Adipocyte (in vitro differentiated cells): ENCODE results near the gene BPHL.
"Not testable (repeated sequence)": the region's sequence is repeated elsewhere in the genome, so short reads cannot be mapped to it uniquely, and the experiment has no call there.

Experiments
- DNase-seq: peaks from one replicate; pipeline ENCODE4 v3.0.0-alpha.2; 2015; ENCODE audit warnings: low read depth
- H3K27me3 ChIP-seq: replicated peaks from 2 replicates; pipeline ENCODE4 v1.7.0; 2013; ENCODE audit warnings: mild to moderate bottlenecking, low read length, moderate library complexity; ENCODE audit not compliant: control insufficient read depth, insufficient read depth
- H3K36me3 ChIP-seq: 2 replicates; pipeline ENCODE4 v1.7.0; 2013; ENCODE audit warnings: low read length, mild to moderate bottlenecking, moderate library complexity; ENCODE audit not compliant: control insufficient read depth, insufficient read depth, severe bottlenecking
- H3K4me1 ChIP-seq: 2 replicates; pipeline ENCODE4 v1.7.0; 2013; ENCODE audit warnings: mild to moderate bottlenecking, low read length, moderate library complexity; ENCODE audit not compliant: control insufficient read depth, insufficient read depth
- H3K4me3 ChIP-seq: 2 replicates; pipeline ENCODE4 v1.7.0; 2013; ENCODE audit warnings: mild to moderate bottlenecking, low read length, moderate library complexity
- H3K9ac ChIP-seq: 2 replicates; pipeline ENCODE4 v1.7.0; 2013; ENCODE audit warnings: mild to moderate bottlenecking, low read length, moderate library complexity
- H3K9me3 ChIP-seq: 2 replicates; pipeline ENCODE4 v1.7.0; 2013; ENCODE audit warnings: mild to moderate bottlenecking, low read length, moderate library complexity; ENCODE audit not compliant: control insufficient read depth

The BPHL gene

GRCh38 chr6:3171313-3172175, 53.0 kb downstream of the BPHL start:
- not testable (repeated sequence) for H3K4me3 ChIP-seq, H3K9me3 ChIP-seq, H3K9ac ChIP-seq, H3K4me1 ChIP-seq, H3K36me3 ChIP-seq, H3K27me3 ChIP-seq
- peak; percentile 27 for DNase-seq

GRCh38 chr6:3172789-3173188, 54.3 kb downstream of the BPHL start:
- H3K4me3 ChIP-seq, H3K9me3 ChIP-seq, H3K36me3 ChIP-seq: not testable (repeated sequence)

DNA sequence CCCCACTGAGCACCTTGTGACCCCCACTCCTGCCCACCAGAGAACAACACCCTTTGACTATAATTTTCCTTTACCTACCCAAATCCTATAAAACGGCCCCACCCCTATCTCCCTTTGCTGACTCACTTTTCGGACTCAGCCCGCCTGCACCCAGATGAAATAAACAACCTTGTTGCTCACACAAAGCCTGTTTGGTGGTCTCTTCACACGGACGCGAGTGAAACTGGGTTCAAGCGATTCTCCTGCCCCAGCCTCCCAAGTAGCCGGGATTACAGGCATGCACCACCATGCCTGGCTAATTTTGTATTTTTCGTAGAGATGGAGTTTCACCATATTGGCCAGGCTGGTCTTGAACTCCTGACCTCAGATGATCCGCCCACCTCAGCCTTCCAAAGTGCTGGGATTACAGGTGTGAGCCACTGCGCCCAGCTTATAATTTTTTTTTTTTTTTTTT, 55.2 kb downstream of the BPHL start:
- H3K36me3 ChIP-seq, DNase-seq, H3K27me3 ChIP-seq, H3K9me3 ChIP-seq, H3K9ac ChIP-seq, H3K4me3 ChIP-seq, H3K4me1 ChIP-seq: not testable (repeated sequence)

More at GRCh38 chr6:3172789-3173188, 54.3 kb downstream of the BPHL start:
- H3K9ac ChIP-seq, H3K27me3 ChIP-seq, H3K4me1 ChIP-seq, DNase-seq: not testable (repeated sequence)

DNA sequence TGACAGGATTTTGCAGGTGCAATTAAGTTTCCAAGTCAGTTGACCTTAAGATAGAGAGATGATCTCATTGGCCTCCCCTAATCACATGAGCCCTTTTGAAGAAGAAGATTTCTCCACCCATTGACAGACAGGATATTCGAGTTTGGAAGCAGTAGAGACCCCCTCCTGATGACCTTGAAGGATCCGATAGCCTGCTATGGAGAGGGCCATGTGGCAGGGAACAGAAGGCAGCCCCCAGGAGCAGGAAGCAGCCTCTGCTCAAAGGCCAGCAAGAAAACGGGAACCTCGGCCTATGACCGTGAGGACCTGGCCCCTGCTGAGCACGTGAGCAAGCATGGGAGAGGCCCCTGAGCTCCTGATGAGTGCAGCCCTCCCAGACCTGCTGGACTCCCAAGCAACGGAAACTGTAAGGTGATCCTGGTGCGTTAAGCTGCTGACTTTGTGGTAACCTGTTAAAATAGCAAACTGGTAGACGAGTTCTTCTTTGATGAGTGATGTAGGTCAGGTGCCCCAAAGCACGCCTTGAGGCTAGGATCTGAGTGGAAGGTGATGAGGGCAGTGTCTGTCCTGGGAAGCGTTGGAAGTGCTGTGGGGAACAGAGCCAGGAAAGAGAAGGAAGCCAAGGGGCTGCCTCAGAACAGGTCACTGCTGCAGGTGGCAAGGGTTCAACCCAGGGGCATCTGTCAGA, 57.3 kb downstream of the BPHL start:
- H3K36me3 ChIP-seq, result no peaks in the 10 kb centered on the region
- no peak for DNase-seq
- H3K9me3 ChIP-seq, result no peaks in the 10 kb centered on the region
- H3K4me3 ChIP-seq, result no peak overlapping the region
- H3K4me1 ChIP-seq, result no peaks in the 10 kb centered on the region
- no peak overlapping the region for H3K9ac ChIP-seq
- H3K27me3 ChIP-seq, result peaks cover 3% of the 10 kb centered on the region

- Histone ChIP-seq H3K4me3 (no peak overlapping the region), H3K36me3 (no peaks in the 10 kb centered on the region), H3K9ac (no peak overlapping the region), H3K4me1 (no peaks in the 10 kb centered on the region), H3K9me3 (no peaks in the 10 kb centered on the region), H3K27me3 (peaks cover 8% of the 10 kb centered on the region)
- peak; percentile 78 for DNase-seq
Measured at GRCh38 chr6:3176562-3177355, 58.2 kb downstream of the BPHL start.

- H3K36me3 ChIP-seq, H3K27me3 ChIP-seq, DNase-seq, H3K4me3 ChIP-seq, H3K4me1 ChIP-seq, H3K9ac ChIP-seq, H3K9me3 ChIP-seq: not testable (repeated sequence)
Measured at GRCh38 chr6:3178666-3179065, 60.2 kb downstream of the BPHL start.

DNA sequence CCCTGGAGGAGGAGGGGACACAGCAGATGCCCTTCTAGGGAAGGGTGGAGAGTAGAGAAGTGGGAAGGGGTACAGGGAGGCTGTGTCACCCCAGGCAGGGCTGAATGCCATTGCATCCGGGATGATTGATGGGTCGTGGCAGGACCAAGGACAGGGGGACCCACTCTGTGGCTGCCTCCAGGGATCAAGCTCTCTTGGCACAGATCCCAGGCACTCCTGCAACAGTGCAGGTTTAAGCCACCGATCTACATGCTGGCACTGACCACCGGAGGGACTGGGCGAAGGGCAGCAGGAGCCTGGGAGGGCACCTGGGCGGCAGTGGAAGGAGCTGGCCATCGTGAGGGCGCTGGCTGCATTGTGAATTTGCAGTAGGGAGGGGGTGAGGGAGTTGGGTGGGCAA, 61.4 kb downstream of the BPHL start:
- not testable (repeated sequence) for H3K9me3 ChIP-seq, H3K9ac ChIP-seq, H3K36me3 ChIP-seq, DNase-seq, H3K4me3 ChIP-seq, H3K4me1 ChIP-seq
- peaks cover 13% of the 10 kb centered on the region for H3K27me3 ChIP-seq

- Histone ChIP-seq H3K4me1 (no peaks in the 10 kb centered on the region), H3K36me3 (no peaks in the 10 kb centered on the region), H3K9ac (no peak overlapping the region), H3K4me3 (no peak overlapping the region), H3K27me3 (peaks cover 22% of the 10 kb centered on the region), H3K9me3 (no peaks in the 10 kb centered on the region)
- DNase-seq, result no peak
Measured at GRCh38 chr6:3181105-3181504, 62.6 kb downstream of the BPHL start.

GRCh38 chr6:3183066-3183465, 64.6 kb downstream of the BPHL start:
- Histone ChIP-seq H3K4me3 (no peak overlapping the region), H3K27me3 (peaks cover 30% of the 10 kb centered on the region), H3K36me3 (no peaks in the 10 kb centered on the region), H3K9ac (no peak overlapping the region), H3K9me3 (no peaks in the 10 kb centered on the region), H3K4me1 (no peaks in the 10 kb centered on the region)
- DNase-seq, result no peak

DNA sequence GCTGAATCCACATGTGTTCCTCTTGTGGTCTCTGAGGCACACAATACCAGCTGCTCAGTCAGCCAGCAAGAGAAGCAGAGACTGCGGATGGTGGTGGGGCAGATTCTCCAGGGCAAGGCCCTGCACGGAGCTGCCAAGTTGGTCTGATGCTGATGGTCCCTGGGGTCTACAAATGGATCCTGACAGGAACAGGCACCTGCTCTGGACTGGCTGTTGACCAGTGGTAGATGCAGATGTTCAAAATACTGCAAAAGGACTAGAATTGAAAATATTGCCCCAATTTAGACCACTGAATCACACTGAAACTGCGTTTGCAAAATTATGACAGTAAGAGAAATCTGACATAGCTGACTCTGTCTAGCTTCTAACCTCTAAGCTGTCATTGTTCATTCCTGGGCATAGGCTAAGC, 68.5 kb downstream of the BPHL start:
- no peaks in the 10 kb centered on the region for H3K4me1 ChIP-seq
- no peak overlapping the region for H3K9ac ChIP-seq
- no peak for DNase-seq
- H3K4me3 ChIP-seq, result no peak overlapping the region
- peaks cover 31% of the 10 kb centered on the region for H3K27me3 ChIP-seq
- no peaks in the 10 kb centered on the region for H3K36me3 ChIP-seq
- peaks cover 5% of the 10 kb centered on the region for H3K9me3 ChIP-seq

- H3K4me3 ChIP-seq, result no peak overlapping the region
- H3K9me3 ChIP-seq, result peaks cover 5% of the 10 kb centered on the region
- no peaks in the 10 kb centered on the region for H3K4me1 ChIP-seq
- DNase-seq, result no peak
- H3K9ac ChIP-seq, result no peak overlapping the region
- H3K36me3 ChIP-seq, result no peaks in the 10 kb centered on the region
- peaks cover 31% of the 10 kb centered on the region for H3K27me3 ChIP-seq
Measured at GRCh38 chr6:3188262-3188661, 69.8 kb downstream of the BPHL start.
